Osteoblast (primary cell): Measurements from ENCODE around the gene CDKL4. TPM values are rescaled to one million over a fixed set of nuclear protein-coding genes. Genes with fewer than 3 reads are reported as not detected.
A peak's percentile ranks its signal among the peaks of the same experiment; 100 is the strongest.
"Not testable (repeated sequence)": the region's sequence is repeated elsewhere in the genome, so short reads cannot be mapped to it uniquely, and the experiment has no call there.

ENCODE experiments used
- DNase-seq: peaks from one replicate; pipeline ENCODE4 v3.0.0; 2011; ENCODE audit warnings: low spot score, mixed read lengths; ENCODE audit not compliant: insufficient read length; ENCODE audit errors: missing footprints
- H2AFZ ChIP-seq: 2 replicates; pipeline ENCODE4 v1.6.0; 2011; ENCODE audit warnings: mild to moderate bottlenecking, low read length
- H3K27ac ChIP-seq: 2 replicates; pipeline ENCODE4 v1.5.1; 2011; ENCODE audit warnings: mild to moderate bottlenecking, low read depth, low read length, moderate library complexity
- H3K27me3 ChIP-seq: 2 replicates; pipeline ENCODE4 v1.6.0; 2012; ENCODE audit warnings: mild to moderate bottlenecking, control low read depth, inconsistent platforms, low read length, moderate library complexity; ENCODE audit not compliant: insufficient read depth
- H3K36me3 ChIP-seq: 2 replicates; pipeline ENCODE4 v1.5.1; 2011; ENCODE audit warnings: mild to moderate bottlenecking, low read length, control low read depth, moderate library complexity; ENCODE audit not compliant: insufficient read depth
- H3K4me1 ChIP-seq: 2 replicates; pipeline ENCODE4 v1.5.1; 2011; ENCODE audit warnings: mild to moderate bottlenecking, low read length, control low read depth, moderate library complexity; ENCODE audit not compliant: insufficient read depth
- H3K4me2 ChIP-seq: 2 replicates; pipeline ENCODE4 v1.6.0; 2011; ENCODE audit warnings: mild to moderate bottlenecking, low read length; ENCODE audit not compliant: insufficient read depth
- H3K4me3 ChIP-seq: fragments of 200-600 bp; sonication (generic); 3 replicates; pipeline ENCODE4 v1.5.1; 2012; ENCODE audit warnings: mild to moderate bottlenecking, low read length, inconsistent platforms; ENCODE audit not compliant: insufficient read depth
- H3K79me2 ChIP-seq: 2 replicates; pipeline ENCODE4 v1.6.0; 2012; ENCODE audit warnings: mild to moderate bottlenecking, low read length, control low read depth, inconsistent platforms; ENCODE audit not compliant: insufficient read depth
- H3K9me3 ChIP-seq: 2 replicates; pipeline ENCODE4 v1.5.1; 2011; ENCODE audit warnings: low read depth, low read length, control low read depth
- H4K20me1 ChIP-seq: 2 replicates; pipeline ENCODE4 v1.6.0; 2012; ENCODE audit warnings: mild to moderate bottlenecking, low read length, control low read depth; ENCODE audit not compliant: insufficient read depth
- total RNA-seq: library from RNA; depleted of rRNA; stranded (reverse); fragments of >200 nt; gene quantifications from 2 replicates; pipeline ENCODE4 v1.2.3, GENCODE V29; 2012
- TF ChIP-seq, protein P1 (sequence below): IDR thresholded peaks from 2 replicates; pipeline ENCODE4 v1.5.1; 2011; ENCODE audit warnings: mild to moderate bottlenecking, low read depth, low read length, moderate library complexity; ENCODE audit errors: extremely low read depth

The CDKL4 gene
- total RNA-seq, 1 donor = 2.2 TPM

DNA sequence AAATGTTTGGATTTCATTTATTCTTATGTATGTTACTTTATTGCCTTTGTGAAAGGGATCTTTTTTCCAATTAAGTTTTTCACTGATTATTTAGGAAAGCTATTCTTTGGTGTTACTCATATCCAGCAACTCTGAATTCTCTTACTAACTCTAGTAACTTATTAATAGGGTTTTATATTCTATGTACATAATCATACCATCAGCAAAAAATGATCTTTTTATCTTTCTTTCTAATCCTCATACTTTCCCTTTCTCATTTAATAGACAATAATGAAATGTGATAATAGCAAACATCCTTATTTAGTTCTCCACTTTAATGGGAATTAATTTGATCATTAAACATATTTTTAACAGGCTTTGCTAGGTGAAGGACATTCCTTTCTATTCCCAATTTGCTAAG, 12.3 kb upstream of the CDKL4 start:
- Histone ChIP-seq H3K36me3 (peaks cover 81% of the 10 kb centered on the region), H3K4me3 (no peak overlapping the region), H3K79me2 (no peaks in the 10 kb centered on the region), H3K9me3 (no peaks in the 10 kb centered on the region), H2AFZ (no peak overlapping the region), H3K27ac (no peak overlapping the region), H3K4me1 (no peaks in the 10 kb centered on the region), H3K27me3 (no peaks in the 10 kb centered on the region), H4K20me1 (no peaks in the 10 kb centered on the region), H3K4me2 (no peak overlapping the region)
- DNase-seq = no peak
- TF ChIP-seq, protein P1, sequence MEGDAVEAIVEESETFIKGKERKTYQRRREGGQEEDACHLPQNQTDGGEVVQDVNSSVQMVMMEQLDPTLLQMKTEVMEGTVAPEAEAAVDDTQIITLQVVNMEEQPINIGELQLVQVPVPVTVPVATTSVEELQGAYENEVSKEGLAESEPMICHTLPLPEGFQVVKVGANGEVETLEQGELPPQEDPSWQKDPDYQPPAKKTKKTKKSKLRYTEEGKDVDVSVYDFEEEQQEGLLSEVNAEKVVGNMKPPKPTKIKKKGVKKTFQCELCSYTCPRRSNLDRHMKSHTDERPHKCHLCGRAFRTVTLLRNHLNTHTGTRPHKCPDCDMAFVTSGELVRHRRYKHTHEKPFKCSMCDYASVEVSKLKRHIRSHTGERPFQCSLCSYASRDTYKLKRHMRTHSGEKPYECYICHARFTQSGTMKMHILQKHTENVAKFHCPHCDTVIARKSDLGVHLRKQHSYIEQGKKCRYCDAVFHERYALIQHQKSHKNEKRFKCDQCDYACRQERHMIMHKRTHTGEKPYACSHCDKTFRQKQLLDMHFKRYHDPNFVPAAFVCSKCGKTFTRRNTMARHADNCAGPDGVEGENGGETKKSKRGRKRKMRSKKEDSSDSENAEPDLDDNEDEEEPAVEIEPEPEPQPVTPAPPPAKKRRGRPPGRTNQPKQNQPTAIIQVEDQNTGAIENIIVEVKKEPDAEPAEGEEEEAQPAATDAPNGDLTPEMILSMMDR = no peak

DNA sequence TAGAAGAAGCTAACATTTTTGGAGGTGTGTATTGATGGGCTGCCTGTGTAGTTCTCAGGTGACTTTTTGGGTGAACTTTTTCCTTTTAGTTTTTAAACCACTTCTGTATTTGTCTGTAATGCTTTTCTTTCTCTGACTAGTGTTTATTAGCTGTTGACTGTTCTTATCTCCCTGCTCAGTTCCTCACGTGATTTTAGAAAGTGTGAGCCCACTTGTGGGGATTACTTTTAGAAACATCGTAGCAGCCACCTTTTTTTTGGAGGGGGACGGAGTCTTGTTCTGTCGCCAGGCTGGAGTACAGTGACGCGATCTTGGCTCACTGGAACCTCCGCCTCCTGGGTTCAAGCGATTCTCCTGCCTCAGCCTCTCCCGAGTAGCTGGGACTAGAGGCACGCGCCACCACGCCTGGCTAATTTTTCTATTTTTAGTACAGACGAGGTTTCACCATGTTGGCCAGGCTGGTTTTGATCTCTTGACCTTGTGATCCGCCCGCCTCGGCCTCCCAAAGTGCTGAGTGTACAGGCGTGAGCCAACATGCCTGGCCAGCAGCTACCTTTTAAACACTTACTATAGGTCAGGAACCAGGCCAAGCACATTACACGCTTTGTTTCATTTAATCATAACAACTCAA, 9.2 kb upstream of the CDKL4 start:
- no peaks in the 10 kb centered on the region for H3K79me2 ChIP-seq
- H3K27me3 ChIP-seq = no peaks in the 10 kb centered on the region
- H3K4me2 ChIP-seq = no peak overlapping the region
- no peak overlapping the region for H3K27ac ChIP-seq
- H3K4me3 ChIP-seq = no peak overlapping the region
- H3K4me1 ChIP-seq = no peaks in the 10 kb centered on the region
- H2AFZ ChIP-seq = no peak overlapping the region
- peaks cover 63% of the 10 kb centered on the region for H3K36me3 ChIP-seq
- no peaks in the 10 kb centered on the region for H4K20me1 ChIP-seq
- no peaks in the 10 kb centered on the region for H3K9me3 ChIP-seq
- TF ChIP-seq, protein P1 = no peak
- no peak for DNase-seq

DNA sequence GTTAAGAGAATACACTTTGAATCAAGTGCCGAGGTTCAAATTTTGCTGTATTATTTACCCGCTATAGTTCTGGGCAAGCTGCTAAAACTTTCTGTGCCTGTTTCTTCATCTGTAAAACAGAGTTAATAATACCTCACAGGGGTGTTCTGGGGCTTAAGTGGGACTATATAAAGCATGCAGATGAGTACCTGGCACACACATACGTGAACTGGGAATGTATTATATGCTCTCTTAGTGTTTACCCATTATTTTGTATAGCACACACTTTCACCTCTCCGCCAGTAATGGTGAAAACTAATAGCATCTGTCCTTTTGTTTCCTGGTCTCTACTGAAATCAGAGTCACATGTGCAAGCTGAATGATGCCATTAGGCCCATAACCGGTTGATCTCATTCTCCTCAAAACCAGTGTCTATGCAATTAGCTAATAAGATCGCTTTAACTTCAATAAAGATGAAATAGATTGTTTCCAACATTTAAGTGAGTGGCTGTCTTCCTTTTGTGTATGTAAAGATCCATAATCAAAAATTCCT, 3.8 kb upstream of the CDKL4 start:
- Histone ChIP-seq H2AFZ (no peak overlapping the region), H3K27me3 (no peaks in the 10 kb centered on the region), H3K79me2 (no peaks in the 10 kb centered on the region), H3K36me3 (peaks cover 21% of the 10 kb centered on the region), H3K27ac (no peak overlapping the region), H3K4me1 (no peaks in the 10 kb centered on the region), H3K4me3 (no peak overlapping the region), H3K4me2 (no peak overlapping the region), H3K9me3 (no peaks in the 10 kb centered on the region), H4K20me1 (no peaks in the 10 kb centered on the region)
- TF ChIP-seq, protein P1 = no peak
- peak; percentile 30 for DNase-seq

- H3K4me3 ChIP-seq = no peak overlapping the region
- H3K27me3 ChIP-seq = no peaks in the 10 kb centered on the region
- H3K36me3 ChIP-seq = peaks cover 13% of the 10 kb centered on the region
- no peaks in the 10 kb centered on the region for H4K20me1 ChIP-seq
- H2AFZ ChIP-seq = no peak overlapping the region
- no peak for DNase-seq
- H3K27ac ChIP-seq = no peak overlapping the region
- no peaks in the 10 kb centered on the region for H3K9me3 ChIP-seq
- TF ChIP-seq, protein P1 = no peak
- no peaks in the 10 kb centered on the region for H3K4me1 ChIP-seq
- no peak overlapping the region for H3K4me2 ChIP-seq
- H3K79me2 ChIP-seq = no peaks in the 10 kb centered on the region
Observed at GRCh38 chr2:39246382-39246980, 2.7 kb upstream of the CDKL4 start.

DNA sequence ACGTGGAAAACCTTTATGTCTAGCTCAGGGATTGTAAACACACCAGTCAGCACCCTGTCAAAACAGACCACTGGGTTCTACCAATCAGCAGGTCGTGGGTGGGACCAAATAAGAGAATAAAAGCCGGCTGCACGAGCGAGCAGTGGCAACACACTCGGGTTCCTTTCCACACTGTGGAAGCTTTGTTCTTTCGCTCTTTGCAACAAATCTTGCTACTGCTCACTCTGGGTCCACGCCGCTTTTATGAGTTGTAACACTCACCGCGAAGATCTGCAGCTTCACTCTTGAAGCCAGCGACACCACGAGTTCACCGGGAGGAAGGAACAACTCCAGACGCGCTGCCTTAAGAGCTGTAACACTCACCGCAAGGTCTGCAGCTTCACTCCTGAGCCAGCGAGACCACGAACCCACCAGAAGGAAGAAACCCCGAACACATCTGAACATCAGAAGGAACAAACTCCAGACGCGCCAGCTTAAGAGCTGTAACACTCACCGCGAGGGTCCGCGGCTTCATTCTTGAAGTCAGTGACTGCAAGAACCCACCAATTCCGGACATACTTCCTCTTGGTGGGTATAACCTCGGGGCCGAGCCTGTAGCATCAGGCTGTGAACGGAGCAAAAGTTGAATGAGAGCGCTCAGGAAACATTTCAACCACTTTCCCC, 1.3 kb upstream of the CDKL4 start:
- H3K36me3 ChIP-seq, H3K27ac ChIP-seq, H3K4me2 ChIP-seq, H2AFZ ChIP-seq, H3K4me3 ChIP-seq, H4K20me1 ChIP-seq, H3K79me2 ChIP-seq, H3K9me3 ChIP-seq, H3K4me1 ChIP-seq, H3K27me3 ChIP-seq: not testable (repeated sequence)
- peak; percentile 13 for DNase-seq
